HepG2 (cell line): ENCODE data around the gene SEC14L5. TPM values are rescaled to one million over a fixed set of nuclear protein-coding genes. Genes with fewer than 3 reads are reported as not detected.
A peak's percentile ranks its signal among the peaks of the same experiment; 100 is the strongest.

Experiments
- ATAC-seq: fragments of 200-7000 bp; cut with Tn5 transposase; 3 replicates; pipeline ENCODE4 v1.9.1; 2020; ENCODE audit warnings: mild to moderate bottlenecking, moderate library complexity
- BruUV-seq: library from RNA; stranded (reverse); fragments of 400-500 nt; replicated peaks from 2 replicates; lab custom pipeline; 2021; lab: Mats Ljungman, UMichigan
- CTCF ChIA-PET: fragments of 300-600 bp; formaldehyde crosslinking; extraction: SDS; loops from one replicate; lab custom pipeline; 2021; ENCODE audit warnings: low total read pairs, inconsistent platforms, low intra/inter-chr PET ratio; lab: Yijun Ruan, JAX
- POLR2A ChIA-PET: fragments of 350-600 bp; sonication (Branson Sonifier 250); formaldehyde crosslinking; loops from one replicate; lab custom pipeline; 2020; ENCODE audit warnings: antibody characterized with exemption, inconsistent platforms; lab: Yijun Ruan, JAX
- DNase-seq: peaks from one replicate; pipeline ENCODE4 v3.0.0-alpha.2; 2015; ENCODE audit warnings: low spot score
- FAIRE-seq: peaks from 3 replicates; lab custom pipeline; 2011; peaks lifted over from hg19 to GRCh38; lab: Jason Lieb, UNC
- H2AFZ ChIP-seq: one replicate; pipeline ENCODE4 v1.6.1; 2011; ENCODE audit warnings: low read length, inconsistent platforms
- H3K27ac ChIP-seq: fragments of 300-600 bp; 3 replicates; pipeline ENCODE4 v1.8.0; 2011; ENCODE audit warnings: mixed run types, mild to moderate bottlenecking, mixed read lengths, low read length, inconsistent platforms; ENCODE audit not compliant: insufficient read depth; ENCODE audit errors: extremely low read length
- H3K27me3 ChIP-seq, 2 experiments: fragments of 200-600 bp in 1 of 2; 2 replicates in 1 of 2; 3 replicates in 1 of 2; pipeline versions ENCODE4 v1.6.0 to v1.8.0; 2011; ENCODE audit warnings: low read length in 2 of 2, mild to moderate bottlenecking in 2 of 2, moderate library complexity in 2 of 2, inconsistent platforms in 1 of 2; ENCODE audit not compliant: insufficient read depth in 2 of 2, control insufficient read depth in 1 of 2
- H3K36me3 ChIP-seq, 2 experiments: fragments of 200-600 bp in 1 of 2; replicated peaks in 1 of 2; 2 replicates in 1 of 2; 3 replicates in 1 of 2; pipeline versions ENCODE4 v1.5.1 to v1.8.0; 2011; ENCODE audit warnings: low read length in 2 of 2, inconsistent platforms in 1 of 2; ENCODE audit not compliant: insufficient read depth in 2 of 2, control insufficient read depth in 1 of 2
- H3K4me1 ChIP-seq: 2 replicates; pipeline ENCODE4 v1.5.1; 2012; ENCODE audit warnings: low read length, inconsistent platforms; ENCODE audit not compliant: insufficient read depth
- H3K4me2 ChIP-seq: 2 replicates; pipeline ENCODE4 v1.6.0; 2011; ENCODE audit warnings: low read depth, low read length, inconsistent platforms
- H3K4me3 ChIP-seq, 3 experiments: fragments of 200-600 bp in 1 of 3; sonication (generic), shearing (Covaris generic) in 1 of 3; replicated peaks in 1 of 3; 2 replicates each; pipeline ENCODE4 v1.5.1; 2011 to 2016; ENCODE audit warnings: low read length in 3 of 3, inconsistent platforms in 2 of 3, low read depth in 2 of 3, mild to moderate bottlenecking in 2 of 3, control low read depth in 1 of 3, mixed read lengths in 1 of 3; ENCODE audit not compliant: insufficient read depth in 1 of 3
- H3K79me2 ChIP-seq: one replicate; pipeline ENCODE4 v1.6.1; 2011; ENCODE audit warnings: low read length, inconsistent platforms; ENCODE audit not compliant: insufficient read depth
- H3K9ac ChIP-seq: 2 replicates; pipeline ENCODE4 v1.6.0; 2011; ENCODE audit warnings: mild to moderate bottlenecking, low read depth, low read length, inconsistent platforms; ENCODE audit not compliant: insufficient read depth
- H3K9me3 ChIP-seq: 2 replicates; pipeline ENCODE4 v1.5.1; 2012; ENCODE audit warnings: mild to moderate bottlenecking, low read length
- H4K20me1 ChIP-seq: 2 replicates; pipeline ENCODE4 v1.6.0; 2011; ENCODE audit warnings: inconsistent platforms, mild to moderate bottlenecking, low read length, moderate library complexity; ENCODE audit not compliant: insufficient read depth
- ATF5 ChIP-seq: sonication (generic); formaldehyde crosslinking; IDR thresholded peaks from 2 replicates; pipeline ENCODE4 v1.4.0; 2020; ENCODE audit warnings: mild to moderate bottlenecking, low read depth, missing genetic modification reagents
- HES4 ChIP-seq: sonication (generic); formaldehyde crosslinking; IDR thresholded peaks from 2 replicates; pipeline ENCODE4 v1.9.0; 2021; ENCODE audit warnings: mild to moderate bottlenecking, missing genetic modification reagents, borderline replicate concordance
- HIVEP1 ChIP-seq: sonication (generic); formaldehyde crosslinking; IDR thresholded peaks from 2 replicates; pipeline ENCODE4 v1.4.0; 2020; ENCODE audit warnings: mild to moderate bottlenecking, missing genetic modification reagents
- KDM2A ChIP-seq: sonication (generic); formaldehyde crosslinking; IDR thresholded peaks from 2 replicates; pipeline ENCODE4 v1.4.0; 2020; ENCODE audit warnings: low read depth, missing genetic modification reagents, borderline replicate concordance
- KLF11 ChIP-seq: IDR thresholded peaks from 2 replicates; pipeline ENCODE4 v1.6.1; 2016; ENCODE audit warnings: missing compliant biosample characterization
- PHB2 ChIP-seq: fragments of 450-650 bp; IDR thresholded peaks from 2 replicates; pipeline ENCODE4 v1.6.1; 2018; ENCODE audit not compliant: partially characterized antibody
- POLR2A ChIP-seq, 2 experiments: IDR thresholded peaks; 2 replicates each; pipeline ENCODE4 v1.6.1; 2011; ENCODE audit warnings: low read depth in 2 of 2, low read length in 2 of 2, mild to moderate bottlenecking in 1 of 2, moderate library complexity in 1 of 2; ENCODE audit not compliant: insufficient read depth in 1 of 2
- SMC3 ChIP-seq: IDR thresholded peaks from 2 replicates; pipeline ENCODE4 v1.6.1; 2011; ENCODE audit warnings: low read length, improper control_type of control experiment
- STAG1 ChIP-seq: sonication (generic); formaldehyde crosslinking; IDR thresholded peaks from 2 replicates; pipeline ENCODE4 v1.4.0; 2020; ENCODE audit warnings: missing genetic modification reagents
- XRCC5 ChIP-seq: fragments of 200-400 bp; formaldehyde crosslinking; optimal IDR thresholded peaks from 2 replicates; pipeline ENCODE3; 2017; ENCODE audit warnings: mild to moderate bottlenecking, low read length
- ZNF101 ChIP-seq: sonication (generic); formaldehyde crosslinking; IDR thresholded peaks from 2 replicates; pipeline ENCODE4 v1.4.0; 2020; ENCODE audit warnings: mild to moderate bottlenecking, low read depth, missing genetic modification reagents, borderline replicate concordance
- ZNF343 ChIP-seq: sonication (generic); formaldehyde crosslinking; IDR thresholded peaks from 2 replicates; pipeline ENCODE4 v1.4.0; 2020; ENCODE audit warnings: mild to moderate bottlenecking, missing genetic modification reagents
- ZNF430 ChIP-seq: sonication (generic); formaldehyde crosslinking; IDR thresholded peaks from 2 replicates; pipeline ENCODE4 v1.9.0; 2021; ENCODE audit warnings: mild to moderate bottlenecking, missing genetic modification reagents
- WGBS: methylation state at CpG from one replicate; pipeline ENCODE4 v1.1.6; 2017; ENCODE audit warnings: low lambda C conversion rate; 5-methylcytosine and 5-hydroxymethylcytosine counted together
- in situ Hi-C: cut with HindIII; loops from 2 replicates; pipeline ENCODE4 v1.10.0; 2017; ENCODE audit warnings: low pct_unique_long_range_greater_than_20kb; ENCODE audit not compliant: extremely low pct_ligation_motif_present
- intact Hi-C: fragments of 100-400 bp; cut with micrococcal nuclease; formaldehyde crosslinking; loops from one replicate; pipeline ENCODE4 v1.10.0; 2022; ENCODE audit not compliant: unreplicated experiment
- polyA plus RNA-seq, 8 experiments: library from polyadenylated mRNA; depleted of rRNA in 3 of 8; stranded (reverse) in 7 of 8; unstranded in 1 of 8; fragments of >200 nt; fragmentation: Illumina TruSeq in 4 of 8; extraction: Trizol in 4 of 8; gene quantifications; 2 replicates each; pipeline versions ENCODE4 v1.2.1 to v1.2.3, GENCODE V29; 2011 to 2016; ENCODE audit warnings: low read depth in 4 of 8, missing spikeins in 1 of 8, mixed read lengths in 1 of 8; ENCODE audit not compliant: insufficient read depth in 1 of 8
- total RNA-seq, 5 experiments: library from RNA; depleted of rRNA; stranded (reverse); fragments of >200 nt; fragmentation: Illumina TruSeq; extraction: Trizol; gene quantifications; 2 replicates each; pipeline ENCODE4 v1.2.3, GENCODE V29; 2016; ENCODE audit warnings: low read depth in 1 of 5
- TF ChIP-seq, protein P1 (sequence below): sonication (generic); formaldehyde crosslinking; IDR thresholded peaks from 2 replicates; pipeline ENCODE4 v1.4.0; 2020; ENCODE audit warnings: mild to moderate bottlenecking, missing genetic modification reagents, borderline replicate concordance
- TF ChIP-seq, protein P2 (sequence below): sonication (generic); formaldehyde crosslinking; IDR thresholded peaks from 2 replicates; pipeline ENCODE4 v1.5.1; 2020; ENCODE audit warnings: mild to moderate bottlenecking, missing genetic modification reagents, moderate library complexity

Gene SEC14L5
- total and polyA plus RNA-seq, 2 of the 13 experiments (the other 11 are each of a cell fraction or from before 2014, with no cell fraction given): 0.40 to 0.42 TPM

DNA sequence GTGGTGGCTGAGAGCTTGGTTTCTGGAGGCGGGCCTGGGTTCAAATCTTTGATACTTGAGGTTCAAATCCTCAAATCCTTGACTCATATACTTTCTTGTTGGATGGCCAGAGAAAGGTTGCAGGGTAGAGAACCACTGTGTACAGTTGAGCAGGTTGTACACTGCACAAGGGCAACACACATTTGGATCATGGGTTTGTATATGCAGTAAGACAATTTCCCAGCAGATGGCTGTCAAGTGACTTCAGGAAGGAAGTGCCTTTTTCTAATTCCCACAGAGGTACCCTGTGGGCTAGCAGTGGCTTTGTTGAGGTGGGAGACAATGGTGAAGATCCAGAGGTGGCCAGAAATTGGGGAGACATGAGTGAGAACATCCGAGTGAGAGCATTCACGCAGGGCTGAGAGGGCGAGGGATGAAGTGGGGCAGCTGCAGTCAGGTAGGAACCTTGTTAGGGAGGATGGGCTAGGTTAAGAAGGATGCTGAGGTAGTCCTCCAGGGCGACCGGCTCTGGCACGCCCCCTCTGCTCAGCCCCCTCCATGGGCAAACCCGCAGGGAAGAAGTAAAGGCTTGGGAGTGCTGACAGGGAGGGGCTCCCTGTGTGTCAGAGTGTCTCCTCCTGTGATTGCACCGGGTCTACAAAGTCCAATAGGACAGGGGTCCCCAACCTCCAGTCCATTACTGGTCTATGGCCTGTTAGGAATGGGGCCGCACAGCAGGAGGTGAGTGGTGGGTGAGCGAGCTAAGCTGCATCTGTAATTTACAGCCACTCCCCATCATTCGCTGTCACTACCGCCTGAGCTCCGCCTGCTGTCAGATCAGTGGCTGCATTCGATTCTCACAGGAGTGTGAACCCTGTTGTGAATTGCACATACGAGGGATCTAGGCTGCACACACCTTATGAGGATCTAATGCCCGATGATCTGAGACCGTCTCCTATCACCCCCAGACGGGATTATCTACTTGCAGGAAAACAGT, 104.9 kb downstream of the SEC14L5 start:
- Histone ChIP-seq H3K4me3 (no peak overlapping the region), H3K36me3 (no peaks in the 10 kb centered on the region), H3K4me2 (no peak overlapping the region), H4K20me1 (no peaks in the 10 kb centered on the region), H2AFZ (no peak overlapping the region), H3K9ac (no peak overlapping the region), H3K79me2 (no peaks in the 10 kb centered on the region), H3K9me3 (no peaks in the 10 kb centered on the region), H3K27ac (no peak overlapping the region), H3K27me3 (peaks cover 0 to 21% of the 10 kb centered on the region in 2 experiments; a peak in 2 of 5 replicates), H3K4me1 (peaks cover 21% of the 10 kb centered on the region)
- 36% methylated on average over 19 of the region's 19 CpGs for WGBS
- in situ Hi-C loops: no loop called here
- ChIA-PET POLR2A (no interaction called here), CTCF (no interaction called here)
- no peak for FAIRE-seq
- no TSS peak for BruUV-seq
- ATAC-seq: no peak
- DNase-seq: no peak
- intact Hi-C loops: no loop called here
- TF ChIP-seq, protein P1, sequence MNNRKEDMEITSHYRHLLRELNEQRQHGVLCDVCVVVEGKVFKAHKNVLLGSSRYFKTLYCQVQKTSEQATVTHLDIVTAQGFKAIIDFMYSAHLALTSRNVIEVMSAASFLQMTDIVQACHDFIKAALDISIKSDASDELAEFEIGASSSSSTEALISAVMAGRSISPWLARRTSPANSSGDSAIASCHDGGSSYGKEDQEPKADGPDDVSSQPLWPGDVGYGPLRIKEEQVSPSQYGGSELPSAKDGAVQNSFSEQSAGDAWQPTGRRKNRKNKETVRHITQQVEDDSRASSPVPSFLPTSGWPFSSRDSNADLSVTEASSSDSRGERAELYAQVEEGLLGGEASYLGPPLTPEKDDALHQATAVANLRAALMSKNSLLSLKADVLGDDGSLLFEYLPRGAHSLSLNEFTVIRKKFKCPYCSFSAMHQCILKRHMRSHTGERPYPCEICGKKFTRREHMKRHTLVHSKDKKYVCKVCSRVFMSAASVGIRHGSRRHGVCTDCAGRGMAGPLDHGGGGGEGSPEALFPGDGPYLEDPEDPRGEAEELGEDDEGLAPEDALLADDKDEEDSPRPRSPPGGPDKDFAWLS: no peak
- TF ChIP-seq STAG1 (peak; percentile 29), POLR2A (IDR thresholded peaks at IDR 0.05; ENCODE audit: insufficient read depth in 1 of 2, low read depth in 2 of 2, low read length in 2 of 2) (no peak), KDM2A (no peak), HES4 (0 out of 2 replicates have a peak, but pooled peaks have one; percentile 24), ATF5 (CRISPR knock-in tag) (no peak), HIVEP1 (no peak), ZNF343 (CRISPR knock-in tag) (no peak), PHB2 (no peak), ZNF101 (CRISPR knock-in tag) (no peak), ZNF430 (CRISPR knock-in tag) (0 out of 2 replicates have a peak, but pooled peaks have one; percentile 45), KLF11 (no peak), SMC3 (peak; percentile 40; the same call in 1 of the 2 replicates), XRCC5 (no peak)
- TF ChIP-seq, protein P2, sequence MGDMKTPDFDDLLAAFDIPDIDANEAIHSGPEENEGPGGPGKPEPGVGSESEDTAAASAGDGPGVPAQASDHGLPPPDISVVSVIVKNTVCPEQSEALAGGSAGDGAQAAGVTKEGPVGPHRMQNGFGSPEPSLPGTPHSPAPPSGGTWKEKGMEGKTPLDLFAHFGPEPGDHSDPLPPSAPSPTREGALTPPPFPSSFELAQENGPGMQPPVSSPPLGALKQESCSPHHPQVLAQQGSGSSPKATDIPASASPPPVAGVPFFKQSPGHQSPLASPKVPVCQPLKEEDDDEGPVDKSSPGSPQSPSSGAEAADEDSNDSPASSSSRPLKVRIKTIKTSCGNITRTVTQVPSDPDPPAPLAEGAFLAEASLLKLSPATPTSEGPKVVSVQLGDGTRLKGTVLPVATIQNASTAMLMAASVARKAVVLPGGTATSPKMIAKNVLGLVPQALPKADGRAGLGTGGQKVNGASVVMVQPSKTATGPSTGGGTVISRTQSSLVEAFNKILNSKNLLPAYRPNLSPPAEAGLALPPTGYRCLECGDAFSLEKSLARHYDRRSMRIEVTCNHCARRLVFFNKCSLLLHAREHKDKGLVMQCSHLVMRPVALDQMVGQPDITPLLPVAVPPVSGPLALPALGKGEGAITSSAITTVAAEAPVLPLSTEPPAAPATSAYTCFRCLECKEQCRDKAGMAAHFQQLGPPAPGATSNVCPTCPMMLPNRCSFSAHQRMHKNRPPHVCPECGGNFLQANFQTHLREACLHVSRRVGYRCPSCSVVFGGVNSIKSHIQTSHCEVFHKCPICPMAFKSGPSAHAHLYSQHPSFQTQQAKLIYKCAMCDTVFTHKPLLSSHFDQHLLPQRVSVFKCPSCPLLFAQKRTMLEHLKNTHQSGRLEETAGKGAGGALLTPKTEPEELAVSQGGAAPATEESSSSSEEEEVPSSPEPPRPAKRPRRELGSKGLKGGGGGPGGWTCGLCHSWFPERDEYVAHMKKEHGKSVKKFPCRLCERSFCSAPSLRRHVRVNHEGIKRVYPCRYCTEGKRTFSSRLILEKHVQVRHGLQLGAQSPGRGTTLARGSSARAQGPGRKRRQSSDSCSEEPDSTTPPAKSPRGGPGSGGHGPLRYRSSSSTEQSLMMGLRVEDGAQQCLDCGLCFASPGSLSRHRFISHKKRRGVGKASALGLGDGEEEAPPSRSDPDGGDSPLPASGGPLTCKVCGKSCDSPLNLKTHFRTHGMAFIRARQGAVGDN (CRISPR knock-in tag): 0 out of 2 replicates have a peak, but pooled peaks have one; percentile 11
